ENCODE measurements around the gene YIPF2. TPM values are rescaled to one million over a fixed set of nuclear protein-coding genes. Genes with fewer than 3 reads are reported as not detected.
A peak's percentile ranks its signal among the peaks of the same experiment; 100 is the strongest.

Gene YIPF2
- total RNA-seq, 1 donor from 2014 or later, result 51.3 TPM

GRCh38 chr19:10895920-10896319 is 32.5 kb downstream of the YIPF2 start:
- no peaks in the 10 kb centered on the region for H3K27me3 ChIP-seq
- no peak for TF ChIP-seq CTCF (IDR thresholded peaks at IDR 0.05)
- no peak overlapping the region for H3K4me3 ChIP-seq
- H3K27ac ChIP-seq, result no peak overlapping the region
- intact Hi-C loops (cut with DNase I), result no loop called here
- no peaks in the 10 kb centered on the region for H3K36me3 ChIP-seq
- peaks cover 8% of the 10 kb centered on the region for H3K4me1 ChIP-seq
- ATAC-seq (no peak), DNase-seq (no peak)
- H3K9me3 ChIP-seq, result no peaks in the 10 kb centered on the region

GRCh38 chr19:10895363-10895762 is 33.1 kb downstream of the YIPF2 start:
- no peak overlapping the region for H3K4me3 ChIP-seq
- ATAC-seq (no peak), DNase-seq (no peak)
- H3K9me3 ChIP-seq, result no peaks in the 10 kb centered on the region
- H3K27me3 ChIP-seq, result no peaks in the 10 kb centered on the region
- no peak for TF ChIP-seq CTCF (IDR thresholded peaks at IDR 0.05)
- no peaks in the 10 kb centered on the region for H3K36me3 ChIP-seq
- H3K4me1 ChIP-seq, result peaks cover 8% of the 10 kb centered on the region
- no peak overlapping the region for H3K27ac ChIP-seq
- intact Hi-C loops (cut with DNase I), result no loop called here

- Histone ChIP-seq H3K27me3 (no peaks in the 10 kb centered on the region), H3K27ac (no peak overlapping the region), H3K9me3 (no peaks in the 10 kb centered on the region), H3K4me1 (peaks cover 8% of the 10 kb centered on the region), H3K4me3 (no peak overlapping the region), H3K36me3 (no peaks in the 10 kb centered on the region)
- DNase-seq (no peak), ATAC-seq (no peak)
- TF ChIP-seq CTCF (IDR thresholded peaks at IDR 0.05), result no peak
- intact Hi-C loops (cut with DNase I), result no loop called here
These were observed 33.6 kb downstream of the YIPF2 start for GRCh38 chr19:10894911-10895213.

GRCh38 chr19:10892256-10892655 is 36.2 kb downstream of the YIPF2 start:
- no peak overlapping the region for H3K27ac ChIP-seq
- intact Hi-C loops (cut with DNase I), result no loop called here
- no peak for DNase-seq
- H3K36me3 ChIP-seq, result no peaks in the 10 kb centered on the region
- H3K4me3 ChIP-seq, result no peak overlapping the region
- peaks cover 7% of the 10 kb centered on the region for H3K4me1 ChIP-seq
- no peak for ATAC-seq
- TF ChIP-seq CTCF (IDR thresholded peaks at IDR 0.05), result no peak
- no peaks in the 10 kb centered on the region for H3K27me3 ChIP-seq
- no peaks in the 10 kb centered on the region for H3K9me3 ChIP-seq

GRCh38 chr19:10891405-10892086 is 36.9 kb downstream of the YIPF2 start:
- no peak overlapping the region for H3K27ac ChIP-seq
- no peak for TF ChIP-seq CTCF (IDR thresholded peaks at IDR 0.05)
- no peak overlapping the region for H3K4me3 ChIP-seq
- ATAC-seq (peak; percentile 5), DNase-seq (no peak)
- H3K4me1 ChIP-seq, result peaks cover under 1% of the 10 kb centered on the region
- intact Hi-C loops (cut with DNase I), result no loop called here
- no peaks in the 10 kb centered on the region for H3K36me3 ChIP-seq
- H3K9me3 ChIP-seq, result no peaks in the 10 kb centered on the region
- no peaks in the 10 kb centered on the region for H3K27me3 ChIP-seq

GRCh38 chr19:10889880-10890279 is 38.6 kb downstream of the YIPF2 start:
- ATAC-seq (no peak), DNase-seq (no peak)
- H3K27me3 ChIP-seq, result no peaks in the 10 kb centered on the region
- no peak overlapping the region for H3K27ac ChIP-seq
- H3K36me3 ChIP-seq, result no peaks in the 10 kb centered on the region
- no peaks in the 10 kb centered on the region for H3K9me3 ChIP-seq
- intact Hi-C loops (cut with DNase I), result no loop called here
- no peak for TF ChIP-seq CTCF (IDR thresholded peaks at IDR 0.05)
- no peaks in the 10 kb centered on the region for H3K4me1 ChIP-seq
- H3K4me3 ChIP-seq, result no peak overlapping the region
